CD14-positive monocyte (primary cell): ENCODE measurements around the gene SIPA1. TPM values are rescaled to one million over a fixed set of nuclear protein-coding genes. Genes with fewer than 3 reads are reported as not detected.

Experiments
- DNase-seq, 3 donors: peaks; one replicate each; pipeline ENCODE4 v3.0.0-alpha.2; 2011 to 2022
- H2AFZ ChIP-seq: 2 replicates; pipeline ENCODE4 v1.6.0; 2012; ENCODE audit warnings: mild to moderate bottlenecking, low read depth, low read length, inconsistent platforms; ENCODE audit not compliant: insufficient read depth, poor library complexity, severe bottlenecking
- H3K27ac ChIP-seq, 2 donors: 1 replicate in 1 of 2; 2 replicates in 1 of 2; pipeline ENCODE4 v1.5.1; 2012 to 2013; ENCODE audit warnings: low read length in 2 of 2, control low read depth in 1 of 2, inconsistent platforms in 1 of 2, low read depth in 1 of 2, mild to moderate bottlenecking in 1 of 2
- H3K27me3 ChIP-seq, 2 donors: one replicate each; pipeline versions ENCODE4 v1.6.0 to v1.6.1; 2011 to 2013; ENCODE audit warnings: low read length in 2 of 2; ENCODE audit not compliant: control insufficient read depth in 2 of 2, insufficient read depth in 2 of 2
- H3K36me3 ChIP-seq, 2 donors: replicated peaks in 1 of 2; 1 replicate in 1 of 2; 2 replicates in 1 of 2; pipeline versions ENCODE4 v1.5.1 to v1.6.1; 2012 to 2013; ENCODE audit warnings: low read length in 2 of 2, control low read depth in 1 of 2, inconsistent platforms in 1 of 2, mild to moderate bottlenecking in 1 of 2; ENCODE audit not compliant: insufficient read depth in 2 of 2, control insufficient read depth in 1 of 2
- H3K4me1 ChIP-seq, 2 donors: 1 replicate in 1 of 2; 2 replicates in 1 of 2; pipeline versions ENCODE4 v1.5.1 to v1.6.1; 2012 to 2013; ENCODE audit warnings: low read length in 2 of 2, control low read depth in 1 of 2, inconsistent platforms in 1 of 2, mild to moderate bottlenecking in 1 of 2, moderate library complexity in 1 of 2; ENCODE audit not compliant: insufficient read depth in 2 of 2, control insufficient read depth in 1 of 2
- H3K4me2 ChIP-seq: replicated peaks from 2 replicates; pipeline ENCODE3; 2012; ENCODE audit warnings: low read length, moderate library complexity, mild to moderate bottlenecking; ENCODE audit not compliant: poor library complexity, severe bottlenecking; ENCODE audit errors: extremely low read depth
- H3K4me3 ChIP-seq, 3 experiments: fragments of 200-600 bp in 1 of 3; sonication (generic) in 1 of 3; replicated peaks in 1 of 3; 1 replicate in 2 of 3; 2 replicates in 1 of 3; pipeline ENCODE4 v1.5.1; 2011 to 2013; ENCODE audit warnings: low read length in 3 of 3, mild to moderate bottlenecking in 3 of 3, control low read depth in 2 of 3, low read depth in 2 of 3, inconsistent platforms in 1 of 3, moderate library complexity in 1 of 3
- H3K79me2 ChIP-seq: 2 replicates; pipeline ENCODE4 v1.6.0; 2012; ENCODE audit warnings: mild to moderate bottlenecking, control low read depth, inconsistent platforms, low read length, moderate library complexity; ENCODE audit not compliant: insufficient read depth
- H3K9ac ChIP-seq: 2 replicates; pipeline ENCODE4 v1.6.0; 2017; ENCODE audit warnings: low read length, mild to moderate bottlenecking; ENCODE audit not compliant: insufficient read depth, poor library complexity, severe bottlenecking
- H3K9me3 ChIP-seq, 2 donors: replicated peaks in 1 of 2; 1 replicate in 1 of 2; 2 replicates in 1 of 2; pipeline versions ENCODE4 v1.5.1 to v1.6.1; 2012 to 2013; ENCODE audit warnings: low read length in 2 of 2, control low read depth in 1 of 2; ENCODE audit not compliant: control insufficient read depth in 1 of 2, insufficient read depth in 1 of 2
- H4K20me1 ChIP-seq: 2 replicates; pipeline ENCODE4 v1.6.0; 2012; ENCODE audit warnings: mild to moderate bottlenecking, low read length, control low read depth, moderate library complexity; ENCODE audit not compliant: insufficient read depth
- H3K27ac Mint-ChIP-seq, 7 donors: one replicate each; pipeline ENCODE4 v1.8.0; 2020; ENCODE audit warnings: mild to moderate bottlenecking in 7 of 7, mixed read lengths in 7 of 7, moderate library complexity in 6 of 7, inconsistent platforms in 2 of 7
- H3K27me3 Mint-ChIP-seq, 3 donors: one replicate each; pipeline ENCODE4 v1.8.0; 2021 to 2022; ENCODE audit warnings: low read depth in 3 of 3, mild to moderate bottlenecking in 3 of 3, mixed read lengths in 3 of 3, moderate library complexity in 3 of 3, inconsistent platforms in 1 of 3
- H3K36me3 Mint-ChIP-seq, 2 donors: one replicate each; pipeline ENCODE4 v1.8.0; 2020; ENCODE audit warnings: mixed read lengths in 2 of 2, inconsistent platforms in 1 of 2, mild to moderate bottlenecking in 1 of 2
- H3K4me1 Mint-ChIP-seq: one replicate; pipeline ENCODE4 v1.8.0; 2020; ENCODE audit warnings: mild to moderate bottlenecking, mixed read lengths
- H3K4me3 Mint-ChIP-seq, 2 donors: one replicate each; pipeline ENCODE4 v1.8.0; 2020; ENCODE audit warnings: mild to moderate bottlenecking in 2 of 2, mixed read lengths in 2 of 2, moderate library complexity in 1 of 2
- H3K9me3 Mint-ChIP-seq, 7 donors: one replicate each; pipeline ENCODE4 v1.8.0; 2020 to 2022; ENCODE audit warnings: mixed read lengths in 7 of 7, mild to moderate bottlenecking in 6 of 7, moderate library complexity in 6 of 7, inconsistent platforms in 2 of 7
- CTCF ChIP-seq: fragments of 200-600 bp; IDR thresholded peaks from one replicate; pipeline ENCODE4 v1.8.0; 2022; ENCODE audit warnings: antibody characterized with exemption, mild to moderate bottlenecking
- WGBS: methylation state at CpG from one replicate; pipeline ENCODE4 v1.1.5; 2013; ENCODE audit warnings: missing lambda C conversion rate; ENCODE audit not compliant: insufficient coverage; 5-methylcytosine and 5-hydroxymethylcytosine counted together
- intact Hi-C, 2 donors: fragments of 100-400 bp; cut with micrococcal nuclease; formaldehyde crosslinking; loops; one replicate each; pipeline versions ENCODE4 v1.15.0 to v1.15.1; 2023
- polyA plus RNA-seq, 3 donors: library from polyadenylated mRNA; depleted of rRNA in 1 of 3; unstranded in 2 of 3; stranded (reverse) in 1 of 3; fragments of 300-500 nt in 2 of 3; fragments of >200 nt in 1 of 3; fragmentation: Illumina TruSeq in 2 of 3; gene quantifications; 1 replicate in 2 of 3; 2 replicates in 1 of 3; pipeline ENCODE4 v1.2.3, GENCODE V29; 2012 to 2021

SIPA1 gene
- polyA plus RNA-seq, 3 donors: 83.4 to 110 (median 86.5) TPM

- intact Hi-C loops: loop anchor here in 1 of 2 donors (1.0 to 5.0 kb wide), 2 partner anchors 14 to 34 kb away; partner anchors contain the start of gene PCNX3
- no peaks in the 10 kb centered on the region for H3K27me3 Mint-ChIP-seq
- H3K4me1 Mint-ChIP-seq: peaks cover 43% of the 10 kb centered on the region
- H2AFZ ChIP-seq: no peak overlapping the region
- peaks cover 19% of the 10 kb centered on the region for H3K79me2 ChIP-seq
- WGBS: 74% methylated on average over 3 of the region's 3 CpGs
- TF ChIP-seq CTCF: no peak
- H3K36me3 ChIP-seq: peaks cover 63 to 75% of the 10 kb centered on the region in 2 donors
- peak overlapping the region in 1 of 2 donors; percentile 50 for H3K4me3 Mint-ChIP-seq
- peaks cover 62 to 74% of the 10 kb centered on the region in 2 donors for H3K36me3 Mint-ChIP-seq
- H4K20me1 ChIP-seq: peaks cover 73% of the 10 kb centered on the region
- peak overlapping the region; percentile 83 to 97 for H3K27ac ChIP-seq
- H3K27me3 ChIP-seq: no peaks in the 10 kb centered on the region
- H3K4me2 ChIP-seq: peak overlapping the region; percentile 90
- DNase-seq: no peak
- H3K9ac ChIP-seq: no peak overlapping the region
- H3K9me3 Mint-ChIP-seq: no peaks in the 10 kb centered on the region
- H3K4me1 ChIP-seq: peaks cover 38 to 52% of the 10 kb centered on the region in 2 donors
- peak overlapping the region in 4 of 7 donors; percentile 95 to 98 (median 96) for H3K27ac Mint-ChIP-seq
- no peaks in the 10 kb centered on the region for H3K9me3 ChIP-seq
- peak overlapping the region in 1 of 3 experiments; percentile 70 for H3K4me3 ChIP-seq
Observed at GRCh38 chr11:65651339-65651588, 13.4 kb downstream of the SIPA1 start.

- H3K4me1 Mint-ChIP-seq: peaks cover 43% of the 10 kb centered on the region
- H3K36me3 ChIP-seq: peaks cover 64 to 76% of the 10 kb centered on the region in 2 donors
- WGBS: 26% methylated on average over 28 of the region's 28 CpGs
Observed at GRCh38 chr11:65651589-65652510, 13.9 kb downstream of the SIPA1 start.

More at GRCh38 chr11:65651589-65652510, 13.9 kb downstream of the SIPA1 start:
- Histone ChIP-seq H3K27me3 (no peaks in the 10 kb centered on the region), H4K20me1 (peaks cover 72% of the 10 kb centered on the region), H3K79me2 (peaks cover 19% of the 10 kb centered on the region), H3K4me3 (peak overlapping the region; percentile 18 to 70 (median 26)), H3K9ac (peak overlapping the region; percentile 73), H3K27ac (peak overlapping the region; percentile 83 to 97), H3K4me2 (peak overlapping the region; percentile 90), H3K9me3 (no peaks in the 10 kb centered on the region), H3K4me1 (peaks cover 38 to 52% of the 10 kb centered on the region in 2 donors), H2AFZ (peak overlapping the region; percentile 37)
- TF ChIP-seq CTCF: no peak
- Mint-ChIP-seq H3K27me3 (no peaks in the 10 kb centered on the region), H3K4me3 (peak overlapping the region; percentile 76 to 90), H3K9me3 (no peaks in the 10 kb centered on the region), H3K27ac (peak overlapping the region; percentile 90 to 98 (median 96)), H3K36me3 (peaks cover 66 to 78% of the 10 kb centered on the region in 2 donors)
- intact Hi-C loops: loop anchor here (1.0 to 5.0 kb wide), 4 partner anchors 14 to 37 kb away; partner anchors contain the start of genes PCNX3 (in 2 of the 2), MAP3K11 (in 1 of the 2) and SIPA1 (in 1 of the 2)
- no peak for DNase-seq
